ENCODE data around the gene PTPRM. TPM values are rescaled to one million over a fixed set of nuclear protein-coding genes. Genes with fewer than 3 reads are reported as not detected.

PTPRM gene
- total and polyA plus RNA-seq, 2 of the 8 experiments (the other 6 are each of a cell fraction or from before 2014, with no cell fraction given), result 4.1 to 7.0 TPM

- DNase-seq (ENCODE audit: low read depth in 1 of 2, low spot score in 2 of 2) (no peak), FAIRE-seq (no peak)
- Histone ChIP-seq H4K5ac (ENCODE audit: insufficient read length, low read depth, low read length) (no peak overlapping the region), H3K79me2 (ENCODE audit: control insufficient read depth in 1 of 2, insufficient read depth in 2 of 2, low read length in 2 of 2) (no peaks in the 10 kb centered on the region), H2BK15ac (ENCODE audit: low read length) (no peak overlapping the region), H2BK20ac (ENCODE audit: low read length) (no peak overlapping the region), H3K79me1 (ENCODE audit: low read depth, low read length) (no peaks in the 10 kb centered on the region), H3K4me3 (ENCODE audit: extremely low read depth in 1 of 4, insufficient read depth in 2 of 4, low read depth in 3 of 4, low read length in 4 of 4) (no peak overlapping the region), H3K56ac (replicated peaks; ENCODE audit: insufficient read length, low read depth, low read length) (no peak overlapping the region), H3K4ac (replicated peaks; ENCODE audit: insufficient read length, low read depth, low read length) (no peak overlapping the region), H3K23me2 (ENCODE audit: low read depth, low read length) (no peaks in the 10 kb centered on the region), H2BK120ac (replicated peaks; ENCODE audit: low read depth, low read length) (no peak overlapping the region), H3K27me3 (replicated peaks in 1 of 4; ENCODE audit: control insufficient read depth in 3 of 4, extremely low read depth in 1 of 4, insufficient read depth in 3 of 4, low read length in 3 of 4) (no peaks in the 10 kb centered on the region), H2AK5ac (ENCODE audit: low read depth, low read length) (no peak overlapping the region), H2BK5ac (ENCODE audit: low read depth, low read length) (no peak overlapping the region), H2BK12ac (ENCODE audit: low read depth, low read length) (no peak overlapping the region), H3K18ac (ENCODE audit: extremely low read depth, low read length) (no peak overlapping the region), H4K20me1 (replicated peaks in 1 of 2; ENCODE audit: control insufficient read depth in 1 of 2, insufficient read depth in 2 of 2, low read length in 2 of 2) (no peaks in the 10 kb centered on the region), H3K4me2 (ENCODE audit: insufficient read depth in 1 of 2, low read depth in 2 of 2, low read length in 2 of 2) (no peak overlapping the region), H3K9ac (replicated peaks in 1 of 4; ENCODE audit: extremely low read depth in 1 of 4, low read depth in 3 of 4, low read length in 3 of 4) (no peak overlapping the region), H3K9me3 (ENCODE audit: insufficient read depth in 2 of 2, low read depth in 1 of 2, low read length in 1 of 2) (no peaks in the 10 kb centered on the region), H4K91ac (replicated peaks; ENCODE audit: insufficient read length, low read length) (no peak overlapping the region), H3K27ac (ENCODE audit: low read depth, low read length) (no peak overlapping the region), H3K14ac (ENCODE audit: insufficient read length) (no peak overlapping the region), H3K23ac (ENCODE audit: insufficient read length) (no peak overlapping the region), H3K36me3 (ENCODE audit: control insufficient read depth in 2 of 4, insufficient read depth in 4 of 4, low read length in 3 of 4) (no peaks in the 10 kb centered on the region), H2AFZ (ENCODE audit: low read length) (no peak overlapping the region), H4K8ac (ENCODE audit: extremely low read depth, insufficient read depth, low read length) (no peak overlapping the region), H3K4me1 (replicated peaks in 1 of 4; ENCODE audit: control insufficient read depth in 3 of 4, insufficient read depth in 4 of 4, low read length in 3 of 4) (no peaks in the 10 kb centered on the region; a peak in 1 of 7 replicates)
- ChIA-PET CTCF (ENCODE audit: partially characterized antibody) (interaction anchor here (0.6 kb wide), 1 partner anchor 62 kb away, joined by 3 read pairs; no protein-coding TSS in a partner anchor), POLR2A (ENCODE audit: partially characterized antibody) (no interaction called here)
- 88% methylated on average over 8 of the region's 8 CpGs; no CpG with 5 or more reads in 1 of the 2 experiments for WGBS, 2 experiments (ENCODE audit: extremely low coverage in 1 of 2, insufficient coverage in 1 of 2, insufficient read length in 1 of 2, insufficient replicate concordance in 2 of 2, low coverage in 1 of 2, low lambda C conversion rate in 2 of 2, missing lambda C conversion rate in 1 of 2)
- no peak for TF ChIP-seq SIRT6 (IDR thresholded peaks at IDR 0.05; ENCODE audit: low read length)
- TF ChIP-seq ZNF274 (IDR thresholded peaks at IDR 0.05; ENCODE audit: borderline replicate concordance, extremely low read depth, low read length), result no peak
- no peak for TF ChIP-seq ATF2 (IDR thresholded peaks at IDR 0.05; ENCODE audit: low read length)
- no peak for TF ChIP-seq HDAC6 (IDR thresholded peaks at IDR 0.05; ENCODE audit: low read depth, low read length)
- TF ChIP-seq RFX5 (IDR thresholded peaks at IDR 0.05; ENCODE audit: borderline replicate concordance, low read depth, low read length), result no peak
- no peak for TF ChIP-seq CBX5 (IDR thresholded peaks at IDR 0.05; ENCODE audit: low read depth, low read length)
- TF ChIP-seq TBP (IDR thresholded peaks at IDR 0.05; ENCODE audit: low read depth, low read length), result no peak
- no peak for TF ChIP-seq CTCF (IDR thresholded peaks at IDR 0.05; ENCODE audit: control extremely low read depth in 1 of 3, insufficient read depth in 1 of 3, low read depth in 1 of 3, low read length in 3 of 3)
Observed at GRCh38 chr18:8299054-8299980, 732.2 kb downstream of the PTPRM start.
